DOHH2 (cell line): Measurements from ENCODE around the gene SLC35B2.

Experiments used
- H3F3A ChIP-seq: fragments of 200-600 bp; sonication (generic), shearing (Covaris generic); 2 replicates; pipeline ENCODE4 v1.6.0; 2016; ENCODE audit warnings: antibody characterized with exemption, mild to moderate bottlenecking; ENCODE audit not compliant: control insufficient read depth, insufficient read depth
- H3K27ac ChIP-seq: fragments of 200-600 bp; sonication (generic); 2 replicates; pipeline ENCODE4 v1.5.1; 2014; ENCODE audit warnings: low read depth, mild to moderate bottlenecking, low read length, moderate library complexity
- H3K27me3 ChIP-seq: fragments of 200-600 bp; sonication (generic); 2 replicates; pipeline ENCODE4 v1.6.1; 2014; ENCODE audit warnings: mild to moderate bottlenecking, low read length, mixed read lengths; ENCODE audit not compliant: control insufficient read depth
- H3K36me3 ChIP-seq: fragments of 200-600 bp; sonication (generic); 2 replicates; pipeline ENCODE4 v1.6.1; 2014; ENCODE audit warnings: mild to moderate bottlenecking, low read length, moderate library complexity, mixed read lengths; ENCODE audit not compliant: control insufficient read depth
- H3K4me1 ChIP-seq: fragments of 200-600 bp; sonication (generic); 2 replicates; pipeline ENCODE4 v1.6.1; 2014; ENCODE audit warnings: mild to moderate bottlenecking, low read length, mixed read lengths; ENCODE audit not compliant: control insufficient read depth
- H3K4me2 ChIP-seq: fragments of 200-600 bp; sonication (generic); 2 replicates; pipeline ENCODE4 v1.6.0; 2014; ENCODE audit warnings: mild to moderate bottlenecking, low read length, moderate library complexity
- H3K4me3 ChIP-seq: fragments of 200-600 bp; sonication (generic); 2 replicates; pipeline ENCODE4 v1.5.1; 2014; ENCODE audit warnings: mild to moderate bottlenecking, low read length, mixed read lengths
- H3K79me2 ChIP-seq: fragments of 200-600 bp; sonication (generic); 2 replicates; pipeline ENCODE4 v1.6.1; 2014; ENCODE audit warnings: mild to moderate bottlenecking, low read length, mixed read lengths; ENCODE audit not compliant: control insufficient read depth
- H3K9me2 ChIP-seq: fragments of 200-600 bp; sonication (generic); replicated peaks from 2 replicates; pipeline ENCODE4 v1.6.1; 2014; ENCODE audit warnings: mild to moderate bottlenecking, low read length, mixed read lengths; ENCODE audit not compliant: control insufficient read depth
- H3K9me3 ChIP-seq: fragments of 200-600 bp; sonication (generic); 2 replicates; pipeline ENCODE4 v1.6.1; 2014; ENCODE audit warnings: antibody characterized with exemption, low read length, mixed read lengths; ENCODE audit not compliant: control insufficient read depth, insufficient read depth
- H4K20me1 ChIP-seq: fragments of 200-600 bp; sonication (generic); 2 replicates; pipeline ENCODE4 v1.6.0; 2014; ENCODE audit warnings: low read depth, mild to moderate bottlenecking, antibody characterized with exemption, low read length, moderate library complexity; ENCODE audit not compliant: control insufficient read depth, insufficient read depth
- EZH2phosphoT487 ChIP-seq: fragments of 200-600 bp; sonication (generic); IDR thresholded peaks from 2 replicates; pipeline ENCODE4 v1.6.1; 2017; ENCODE audit warnings: borderline replicate concordance, mild to moderate bottlenecking, antibody characterized with exemption, low read length, moderate library complexity, mixed read lengths
- TF ChIP-seq, protein P1 (sequence below): fragments of 200-600 bp; sonication (generic); IDR thresholded peaks from one replicate; pipeline ENCODE4 v1.5.1; 2014; ENCODE audit warnings: antibody characterized with exemption, mild to moderate bottlenecking, low read depth, low read length; ENCODE audit not compliant: poor library complexity, severe bottlenecking

Gene SLC35B2

DNA sequence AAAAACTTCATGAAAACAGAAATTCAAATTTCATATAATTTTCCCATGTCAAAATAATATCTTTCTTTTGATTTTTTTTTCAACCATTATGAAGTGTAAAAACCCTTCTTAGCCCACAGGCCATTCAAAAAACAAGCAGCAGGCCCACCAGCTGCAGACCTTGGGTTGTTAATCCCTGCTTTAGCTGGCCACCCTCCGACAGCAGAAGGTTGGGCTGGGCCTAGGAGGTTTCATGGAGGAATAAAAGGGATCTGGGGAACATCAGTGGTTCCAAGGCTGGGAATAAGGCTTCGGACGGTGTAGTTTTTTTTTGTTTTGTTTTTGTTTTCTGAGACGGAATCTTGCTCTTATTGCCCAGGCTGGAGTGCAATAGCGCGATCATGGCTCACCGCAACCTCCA is 14.0 kb downstream of the SLC35B2 start:
- no peak overlapping the region for H3K4me2 ChIP-seq
- H3K4me3 ChIP-seq, result no peak overlapping the region
- peaks cover 14% of the 10 kb centered on the region for H3K36me3 ChIP-seq
- H3K4me1 ChIP-seq, result peaks cover 10% of the 10 kb centered on the region
- peaks cover 9% of the 10 kb centered on the region for H4K20me1 ChIP-seq
- H3K27ac ChIP-seq, result no peak overlapping the region
- TF ChIP-seq, protein P1, sequence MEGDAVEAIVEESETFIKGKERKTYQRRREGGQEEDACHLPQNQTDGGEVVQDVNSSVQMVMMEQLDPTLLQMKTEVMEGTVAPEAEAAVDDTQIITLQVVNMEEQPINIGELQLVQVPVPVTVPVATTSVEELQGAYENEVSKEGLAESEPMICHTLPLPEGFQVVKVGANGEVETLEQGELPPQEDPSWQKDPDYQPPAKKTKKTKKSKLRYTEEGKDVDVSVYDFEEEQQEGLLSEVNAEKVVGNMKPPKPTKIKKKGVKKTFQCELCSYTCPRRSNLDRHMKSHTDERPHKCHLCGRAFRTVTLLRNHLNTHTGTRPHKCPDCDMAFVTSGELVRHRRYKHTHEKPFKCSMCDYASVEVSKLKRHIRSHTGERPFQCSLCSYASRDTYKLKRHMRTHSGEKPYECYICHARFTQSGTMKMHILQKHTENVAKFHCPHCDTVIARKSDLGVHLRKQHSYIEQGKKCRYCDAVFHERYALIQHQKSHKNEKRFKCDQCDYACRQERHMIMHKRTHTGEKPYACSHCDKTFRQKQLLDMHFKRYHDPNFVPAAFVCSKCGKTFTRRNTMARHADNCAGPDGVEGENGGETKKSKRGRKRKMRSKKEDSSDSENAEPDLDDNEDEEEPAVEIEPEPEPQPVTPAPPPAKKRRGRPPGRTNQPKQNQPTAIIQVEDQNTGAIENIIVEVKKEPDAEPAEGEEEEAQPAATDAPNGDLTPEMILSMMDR, result no peak
- no peak for TF ChIP-seq EZH2phosphoT487
- peaks cover 20% of the 10 kb centered on the region for H3K79me2 ChIP-seq
- peaks cover 16% of the 10 kb centered on the region for H3F3A ChIP-seq
- H3K9me2 ChIP-seq, result no peaks in the 10 kb centered on the region
- H3K9me3 ChIP-seq, result no peaks in the 10 kb centered on the region
- no peaks in the 10 kb centered on the region for H3K27me3 ChIP-seq

DNA sequence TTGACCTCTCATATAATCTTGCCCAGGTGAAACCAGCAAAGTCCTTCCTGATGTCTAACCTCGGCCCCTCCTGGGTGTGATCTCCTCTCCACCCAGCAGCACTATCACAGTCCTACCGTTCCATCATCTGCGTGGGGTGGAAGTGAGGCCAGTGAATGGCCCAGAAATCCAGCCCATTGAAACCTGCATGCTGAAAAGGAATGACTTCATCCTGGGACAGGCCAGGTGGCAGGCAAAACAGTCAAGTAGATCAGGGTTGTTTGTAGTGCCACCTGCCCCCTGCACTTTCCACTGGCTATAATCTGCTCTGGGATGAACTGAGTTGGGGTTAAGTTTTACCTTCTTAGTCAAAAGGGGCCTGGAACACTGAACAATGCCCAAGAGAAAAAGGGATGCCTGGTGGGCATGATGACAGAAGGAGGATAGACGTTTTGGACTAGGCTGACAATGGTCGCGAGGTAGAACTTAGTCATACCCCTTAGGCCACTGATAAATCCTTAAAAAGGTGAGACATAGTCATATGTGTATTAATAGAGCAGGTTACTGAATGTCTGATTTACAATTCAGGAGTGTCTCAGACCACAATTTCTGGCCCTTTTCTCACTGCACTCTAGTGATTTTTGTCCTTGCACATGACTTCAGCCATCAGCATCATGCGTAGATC is 18.5 kb downstream of the SLC35B2 start:
- no peaks in the 10 kb centered on the region for H3K9me2 ChIP-seq
- H3K9me3 ChIP-seq, result no peaks in the 10 kb centered on the region
- TF ChIP-seq EZH2phosphoT487, result no peak
- TF ChIP-seq, protein P1, result no peak
- H3K4me1 ChIP-seq, result peaks cover 13% of the 10 kb centered on the region
- no peak overlapping the region for H3K27ac ChIP-seq
- H3K36me3 ChIP-seq, result peaks cover 24% of the 10 kb centered on the region
- no peaks in the 10 kb centered on the region for H3K27me3 ChIP-seq
- H4K20me1 ChIP-seq, result no peaks in the 10 kb centered on the region
- H3F3A ChIP-seq, result peaks cover 17% of the 10 kb centered on the region
- H3K4me3 ChIP-seq, result no peak overlapping the region
- H3K79me2 ChIP-seq, result no peaks in the 10 kb centered on the region
- no peak overlapping the region for H3K4me2 ChIP-seq

DNA sequence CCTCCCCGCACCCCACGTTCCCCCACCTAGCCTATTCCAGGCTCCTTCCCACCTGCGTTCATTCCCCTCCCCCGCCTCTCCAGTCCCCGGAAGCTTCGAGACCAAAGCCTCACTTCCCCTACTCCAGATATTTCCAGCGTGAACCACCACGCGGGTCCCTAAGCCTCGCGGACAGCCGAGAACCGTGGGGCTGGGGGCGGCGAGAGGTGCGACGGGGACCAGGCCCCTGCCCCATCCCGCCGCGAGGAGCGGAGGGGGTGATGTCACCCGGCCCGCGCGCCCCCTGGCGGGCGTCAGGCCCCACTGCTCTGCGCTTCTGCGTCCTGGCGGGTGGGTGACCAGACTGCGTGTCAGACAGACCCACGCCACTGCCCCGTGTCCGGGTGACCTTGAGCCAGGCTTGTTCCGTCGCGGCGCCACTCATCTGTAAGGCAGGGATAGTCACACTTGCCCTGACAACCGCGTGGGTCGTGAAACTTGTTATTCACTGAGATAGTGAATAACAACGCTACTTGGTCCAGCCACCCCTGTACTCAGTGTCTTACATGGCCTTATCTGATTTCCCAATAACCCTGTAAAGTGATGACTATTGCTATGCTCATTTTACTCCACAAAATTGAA is 19.4 kb downstream of the SLC35B2 start:
- no peak overlapping the region for H3K27ac ChIP-seq
- H3K4me1 ChIP-seq, result peaks cover 13% of the 10 kb centered on the region

More for the DNA sequence above, 19.4 kb downstream of the SLC35B2 start:
- no peak for TF ChIP-seq EZH2phosphoT487
- TF ChIP-seq, protein P1, result peak; percentile 98
- H4K20me1 ChIP-seq, result no peaks in the 10 kb centered on the region
- H3K9me3 ChIP-seq, result no peaks in the 10 kb centered on the region
- H3K36me3 ChIP-seq, result peaks cover 33% of the 10 kb centered on the region
- peak overlapping the region; percentile 88 for H3K4me3 ChIP-seq
- peak overlapping the region; percentile 99 for H3K4me2 ChIP-seq
- H3K79me2 ChIP-seq, result no peaks in the 10 kb centered on the region
- H3K27me3 ChIP-seq, result no peaks in the 10 kb centered on the region
- H3K9me2 ChIP-seq, result no peaks in the 10 kb centered on the region
- H3F3A ChIP-seq, result peaks cover 17% of the 10 kb centered on the region
